Hepatocyte (in vitro differentiated cells): ENCODE results near the gene STX7.

Experiments used
- EZH2 ChIP-seq: fragments of 200-600 bp; sonication (generic); IDR thresholded peaks from 2 replicates; pipeline ENCODE4 v1.6.1; 2016; ENCODE audit warnings: antibody characterized with exemption, mild to moderate bottlenecking, borderline replicate concordance
- EZH2phosphoT487 ChIP-seq: fragments of 200-600 bp; sonication (generic); IDR thresholded peaks from one replicate; pipeline ENCODE4 v1.6.1; 2018; ENCODE audit warnings: antibody characterized with exemption, mild to moderate bottlenecking, low read depth, moderate library complexity; ENCODE audit not compliant: unreplicated experiment, severe bottlenecking
- TF ChIP-seq, protein P1 (sequence below): fragments of 200-600 bp; sonication (generic); IDR thresholded peaks from 2 replicates; pipeline ENCODE4 v1.5.1; 2016; ENCODE audit warnings: antibody characterized with exemption, mild to moderate bottlenecking; ENCODE audit not compliant: poor library complexity

- TF ChIP-seq, protein P1, sequence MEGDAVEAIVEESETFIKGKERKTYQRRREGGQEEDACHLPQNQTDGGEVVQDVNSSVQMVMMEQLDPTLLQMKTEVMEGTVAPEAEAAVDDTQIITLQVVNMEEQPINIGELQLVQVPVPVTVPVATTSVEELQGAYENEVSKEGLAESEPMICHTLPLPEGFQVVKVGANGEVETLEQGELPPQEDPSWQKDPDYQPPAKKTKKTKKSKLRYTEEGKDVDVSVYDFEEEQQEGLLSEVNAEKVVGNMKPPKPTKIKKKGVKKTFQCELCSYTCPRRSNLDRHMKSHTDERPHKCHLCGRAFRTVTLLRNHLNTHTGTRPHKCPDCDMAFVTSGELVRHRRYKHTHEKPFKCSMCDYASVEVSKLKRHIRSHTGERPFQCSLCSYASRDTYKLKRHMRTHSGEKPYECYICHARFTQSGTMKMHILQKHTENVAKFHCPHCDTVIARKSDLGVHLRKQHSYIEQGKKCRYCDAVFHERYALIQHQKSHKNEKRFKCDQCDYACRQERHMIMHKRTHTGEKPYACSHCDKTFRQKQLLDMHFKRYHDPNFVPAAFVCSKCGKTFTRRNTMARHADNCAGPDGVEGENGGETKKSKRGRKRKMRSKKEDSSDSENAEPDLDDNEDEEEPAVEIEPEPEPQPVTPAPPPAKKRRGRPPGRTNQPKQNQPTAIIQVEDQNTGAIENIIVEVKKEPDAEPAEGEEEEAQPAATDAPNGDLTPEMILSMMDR, result no peak
- TF ChIP-seq EZH2, result no peak
- TF ChIP-seq EZH2phosphoT487, result no peak
Measured at GRCh38 chr6:132551214-132551613, 38.3 kb upstream of the STX7 start.
